GM08714 (cell line): ENCODE results near the gene STPG4.

Experiments used
- H3K4me3 ChIP-seq: fragments of 200-500 bp; sonication (Bioruptor generic); 2 replicates; pipeline ENCODE4 v1.5.1; 2014; ENCODE audit warnings: mild to moderate bottlenecking, low read length, inconsistent platforms
- ZNF274 ChIP-seq: IDR thresholded peaks from 2 replicates; pipeline ENCODE4 v1.6.1; 2012; ENCODE audit warnings: mild to moderate bottlenecking, low read depth, low read length

STPG4 gene

DNA sequence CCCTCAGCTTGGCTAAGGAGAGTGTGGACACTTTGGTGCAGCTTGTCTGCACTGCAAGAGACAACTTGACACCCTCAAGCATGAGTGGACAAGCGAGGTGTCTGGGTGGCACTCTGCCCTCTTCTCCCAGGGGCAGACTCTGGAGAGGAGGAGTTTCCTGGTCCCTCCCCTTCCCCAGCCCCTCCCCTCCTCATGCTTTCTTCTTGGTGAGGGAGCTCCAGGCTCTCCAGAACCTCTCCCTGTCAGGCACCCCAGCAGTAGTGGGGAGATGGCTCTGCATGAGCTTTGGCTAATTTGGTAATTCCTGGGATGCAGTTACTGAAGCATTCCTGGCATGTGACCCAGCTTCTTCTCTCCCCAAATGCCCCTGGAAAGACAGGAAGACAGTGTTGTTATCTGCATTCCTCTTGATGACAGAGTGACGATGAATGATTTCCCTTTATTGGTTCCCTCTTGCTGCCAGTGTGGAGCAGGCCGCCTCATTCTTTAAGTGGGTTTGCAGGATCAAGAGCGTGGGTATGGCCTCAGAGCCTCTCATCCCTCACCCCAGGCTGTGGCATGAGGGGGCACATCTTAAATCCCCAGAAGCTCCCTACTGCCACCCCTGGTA lies 89.2 kb downstream of the STPG4 start:
- no peak for TF ChIP-seq ZNF274
- no peak overlapping the region for H3K4me3 ChIP-seq

DNA sequence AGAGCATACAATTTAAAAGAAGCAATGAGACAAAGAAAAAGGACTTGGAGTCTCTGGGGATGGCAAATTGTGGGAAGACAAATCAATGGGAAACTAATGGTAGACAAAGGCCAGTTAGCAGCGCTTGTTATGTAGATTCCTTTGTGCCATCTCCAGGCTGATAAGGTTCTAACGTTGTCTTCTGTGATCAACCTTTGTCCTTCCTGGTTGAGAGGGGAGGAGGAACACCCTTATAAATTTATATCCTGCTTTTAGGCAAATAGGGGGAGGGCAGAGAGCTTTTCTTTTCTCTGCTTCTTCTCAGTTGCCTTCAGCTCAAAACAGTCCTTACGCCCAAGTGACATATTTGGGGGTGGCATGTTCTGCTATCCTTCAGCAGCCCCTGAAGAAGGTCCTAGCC lies 89.8 kb downstream of the STPG4 start:
- H3K4me3 ChIP-seq = no peak overlapping the region
- TF ChIP-seq ZNF274 = no peak

DNA sequence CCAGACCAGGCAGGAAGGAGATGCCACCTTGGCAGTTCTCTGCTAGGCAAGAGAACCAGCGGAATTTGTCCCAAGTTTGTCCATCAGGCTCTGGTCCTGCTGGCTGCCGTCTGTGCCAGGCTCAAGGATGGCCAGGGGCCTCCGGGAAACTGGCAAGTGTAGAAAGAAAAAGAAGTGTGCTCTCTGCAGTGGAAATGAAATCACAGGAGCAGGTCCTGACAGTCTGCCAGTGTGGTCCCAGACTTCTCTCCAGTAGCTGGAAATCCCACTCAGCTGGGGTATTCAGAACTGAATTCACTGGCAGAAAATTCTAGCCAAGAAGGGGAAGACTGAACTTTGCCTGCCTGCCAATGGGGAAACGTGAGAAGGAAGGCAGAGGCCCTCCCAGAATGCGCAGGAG lies 91.0 kb downstream of the STPG4 start:
- no peak for TF ChIP-seq ZNF274
- no peak overlapping the region for H3K4me3 ChIP-seq

DNA sequence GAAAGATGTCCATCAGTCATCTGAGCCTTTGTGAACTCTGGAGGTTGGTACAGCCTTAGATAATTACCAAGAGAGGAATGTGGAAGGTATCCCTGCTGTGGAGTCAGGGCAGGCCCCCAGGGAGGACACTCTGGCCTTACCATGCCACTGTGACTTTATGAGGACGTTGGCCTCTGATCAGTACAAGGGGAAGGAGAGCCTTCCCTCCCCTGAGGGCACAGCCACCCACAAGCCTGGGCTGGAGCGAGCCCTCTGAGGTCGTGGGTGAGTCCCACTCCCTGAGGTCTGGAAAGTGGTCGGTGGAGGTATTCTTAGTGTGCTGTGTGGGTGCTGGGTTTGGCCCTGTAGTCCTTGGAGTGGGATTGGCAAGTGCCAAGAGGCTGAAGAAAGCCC lies 91.6 kb downstream of the STPG4 start:
- no peak overlapping the region for H3K4me3 ChIP-seq
- TF ChIP-seq ZNF274 = no peak

DNA sequence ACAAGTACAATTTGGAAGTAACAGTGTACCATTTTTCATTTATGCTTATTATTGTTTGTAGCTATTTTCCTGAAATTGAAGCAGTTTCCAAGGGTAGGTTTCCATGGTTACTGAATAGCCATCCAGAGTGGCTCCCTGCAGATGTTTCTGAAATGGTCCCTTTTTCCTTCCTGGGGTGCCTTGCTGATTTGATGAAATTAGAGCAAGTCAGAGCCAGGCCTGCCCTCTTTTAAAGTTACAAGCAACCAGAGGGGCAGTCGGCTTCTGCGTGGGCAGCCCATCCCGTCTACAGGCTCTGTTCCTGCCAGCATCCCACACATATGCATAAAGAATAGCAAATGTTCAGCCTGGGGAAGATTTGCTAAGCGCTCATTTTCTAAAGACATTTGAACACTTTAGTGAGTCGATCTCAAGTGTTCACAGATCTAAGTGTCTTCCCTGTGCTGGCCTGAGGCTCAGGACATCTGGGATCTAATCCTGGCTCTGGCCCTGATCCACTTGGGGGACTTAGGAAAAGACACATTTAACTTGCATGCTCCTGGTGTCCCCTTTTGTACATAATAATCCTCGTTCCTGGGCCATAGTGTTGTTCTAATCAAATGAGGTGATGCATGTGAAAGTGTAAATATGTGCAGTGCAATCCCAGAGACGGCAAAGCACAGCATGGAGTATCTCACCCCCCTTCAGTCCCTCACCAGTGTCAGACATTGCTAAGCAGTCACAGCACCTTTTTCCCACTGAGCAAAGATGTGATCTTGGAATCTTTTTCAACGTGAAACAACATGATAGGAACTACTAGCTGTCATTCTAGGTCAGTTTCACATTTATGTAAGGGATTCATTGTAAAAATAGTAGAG lies 92.2 kb downstream of the STPG4 start:
- TF ChIP-seq ZNF274 = no peak
- no peak overlapping the region for H3K4me3 ChIP-seq

DNA sequence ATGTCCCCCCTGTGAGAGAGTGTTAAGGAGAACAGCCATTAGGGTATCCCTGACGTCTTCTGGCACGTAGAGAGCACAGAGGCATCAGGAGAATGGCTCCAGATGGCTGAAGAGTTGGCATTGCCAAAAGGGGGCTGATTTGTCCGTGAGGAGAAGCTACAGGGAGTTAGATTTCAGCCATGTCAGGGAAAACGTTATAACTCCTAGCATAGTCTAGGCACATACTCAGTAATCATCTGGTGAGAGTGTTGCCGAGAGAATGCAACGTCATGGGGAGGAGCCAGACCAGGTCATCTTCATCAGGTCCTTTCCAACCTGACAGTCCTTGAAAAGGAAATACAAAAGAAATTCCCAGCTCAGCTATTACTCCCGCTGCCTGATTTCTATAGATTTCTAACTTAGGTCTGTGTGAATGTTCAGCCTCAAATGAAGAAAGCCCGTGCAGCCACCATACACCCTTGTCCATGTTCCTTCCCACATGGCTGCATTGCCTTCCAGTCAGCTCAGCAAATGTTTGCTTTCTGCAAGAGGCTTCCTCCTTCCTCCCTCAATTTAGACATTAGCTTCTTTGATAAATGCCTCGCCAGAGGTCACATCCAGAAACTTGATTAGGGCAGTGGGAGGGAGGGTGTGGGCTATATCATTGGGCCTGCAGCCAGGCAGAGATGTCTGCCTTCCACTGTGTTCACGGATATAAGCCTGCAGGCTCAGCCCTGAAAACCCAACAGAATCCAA lies 93.0 kb downstream of the STPG4 start:
- no peak overlapping the region for H3K4me3 ChIP-seq
- TF ChIP-seq ZNF274 = no peak

DNA sequence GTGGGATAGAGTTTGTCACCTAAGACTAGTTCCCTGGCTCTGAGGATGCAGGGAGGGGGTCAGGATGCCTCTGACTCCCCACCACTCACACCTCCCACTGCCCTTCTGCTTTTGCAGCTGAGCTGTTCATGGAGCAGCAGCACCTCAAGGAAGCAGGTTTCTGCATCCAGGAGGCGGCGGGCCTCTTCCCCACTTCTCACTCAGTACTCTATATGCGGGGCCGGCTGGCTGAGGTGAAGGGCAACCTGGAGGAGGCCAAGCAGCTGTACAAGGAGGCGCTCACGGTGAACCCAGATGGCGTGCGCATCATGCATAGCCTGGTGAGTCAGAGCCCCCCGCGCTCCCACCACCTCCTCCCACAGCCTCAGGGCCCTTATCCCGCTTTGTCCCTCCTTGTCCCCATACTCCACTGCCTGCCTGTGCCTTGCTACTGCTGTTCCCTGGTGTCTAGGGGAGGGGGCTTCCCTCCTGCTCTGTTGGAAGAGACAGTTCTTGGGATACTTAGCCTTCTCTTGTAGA lies 94.4 kb downstream of the STPG4 start:
- H3K4me3 ChIP-seq = no peak overlapping the region
- TF ChIP-seq ZNF274 = no peak

DNA sequence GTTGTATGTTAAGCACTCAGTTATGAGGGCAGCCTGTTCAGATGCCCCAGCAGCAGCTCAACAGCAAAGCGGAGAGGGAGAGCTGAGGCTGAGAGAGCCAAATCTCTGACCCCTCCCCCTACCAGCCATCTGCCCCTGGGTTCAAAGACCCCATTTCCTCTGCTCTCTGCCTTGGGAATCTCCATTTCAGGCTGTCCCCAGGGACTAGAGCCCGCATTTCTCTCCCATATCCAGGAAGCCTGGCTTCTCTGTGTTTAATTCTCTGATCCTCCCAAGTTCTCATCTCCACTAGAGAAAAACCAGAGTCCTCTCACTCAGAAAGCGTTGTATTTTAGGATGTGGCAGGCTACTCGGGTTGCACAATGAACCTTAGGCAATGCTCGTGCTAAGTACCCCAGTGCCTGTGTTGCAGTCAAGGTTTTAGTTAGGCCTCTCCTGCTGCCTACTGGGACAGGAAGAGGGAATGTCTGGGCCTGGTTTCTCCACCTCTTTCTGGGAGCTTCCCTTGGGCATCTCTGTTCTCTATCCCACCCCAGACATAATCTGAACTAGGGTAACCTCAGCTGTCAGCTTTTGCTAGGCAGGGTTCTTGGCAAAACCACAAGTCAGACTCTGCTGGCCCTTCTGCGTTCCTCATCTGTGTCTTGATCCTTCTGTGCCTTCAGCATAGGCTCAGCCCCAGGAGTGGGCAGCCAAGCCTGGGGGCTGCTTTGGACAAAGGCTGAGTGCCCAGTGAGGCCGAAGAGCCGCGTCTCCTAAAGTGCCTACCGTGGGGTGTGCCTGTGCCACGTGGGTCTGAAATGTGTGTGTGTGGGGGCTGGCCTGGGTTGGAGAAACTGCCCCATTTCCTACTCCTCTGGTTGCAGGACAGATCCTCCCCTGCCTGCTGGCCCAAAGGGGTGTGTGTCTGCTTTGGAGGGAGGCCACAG lies 96.8 kb downstream of the STPG4 start:
- H3K4me3 ChIP-seq = no peak overlapping the region
- TF ChIP-seq ZNF274 = no peak

DNA sequence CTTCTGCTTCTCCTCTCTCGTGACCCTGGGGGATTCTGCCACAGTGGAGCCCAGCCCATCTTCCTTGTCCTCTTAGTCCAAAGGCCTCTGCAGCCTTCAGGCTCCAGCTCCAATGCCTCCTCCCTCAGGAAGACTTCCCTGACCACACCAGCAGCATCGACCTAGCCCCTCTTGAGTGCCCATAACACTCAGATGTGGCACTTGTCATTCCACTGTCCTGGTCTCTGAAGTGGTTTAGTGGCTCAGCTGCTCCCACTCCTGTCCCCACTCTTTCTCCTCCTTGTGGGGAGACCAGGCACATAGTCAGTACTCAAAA lies 97.5 kb downstream of the STPG4 start:
- TF ChIP-seq ZNF274 = no peak
- no peak overlapping the region for H3K4me3 ChIP-seq

DNA sequence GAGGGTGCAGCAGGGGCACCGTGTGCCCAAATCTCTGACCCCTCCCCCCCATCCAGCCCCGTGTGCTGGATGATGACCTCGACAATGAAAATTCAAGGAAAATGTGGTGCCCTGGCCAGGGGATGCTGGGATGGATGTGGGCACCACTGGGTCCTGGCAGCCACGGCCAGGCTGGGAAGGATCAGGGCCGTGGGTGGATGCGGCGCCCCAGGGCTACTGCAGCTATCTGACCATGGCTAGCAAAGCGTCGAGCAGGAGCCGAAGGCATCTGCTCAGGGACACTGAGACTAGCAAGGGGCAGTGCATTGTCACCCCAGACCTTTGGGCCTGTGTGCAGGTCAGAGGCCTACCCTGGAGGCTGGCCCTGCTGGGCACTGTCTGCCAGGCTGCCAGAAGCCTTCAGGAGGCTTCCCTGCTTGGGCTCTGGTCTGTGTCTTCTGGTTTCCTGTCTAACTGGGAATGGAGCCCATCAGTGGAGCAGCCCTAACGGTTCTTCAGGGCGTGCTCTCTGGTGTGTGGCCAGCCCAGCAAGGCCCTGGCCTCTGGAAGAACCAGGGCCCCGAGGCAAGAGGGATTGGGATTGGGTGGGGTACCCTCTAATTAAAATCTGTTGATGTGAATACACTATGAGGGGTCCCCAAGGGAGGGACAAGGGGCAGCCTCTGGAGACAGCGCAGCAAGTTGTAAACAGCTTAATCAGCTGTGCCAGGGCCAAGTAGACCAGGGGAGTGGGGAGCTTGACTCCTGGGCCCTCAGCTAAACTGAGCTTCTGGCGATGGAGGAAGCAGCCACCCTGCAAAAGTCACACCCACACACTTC lies 98.0 kb downstream of the STPG4 start:
- no peak for TF ChIP-seq ZNF274
- no peak overlapping the region for H3K4me3 ChIP-seq

DNA sequence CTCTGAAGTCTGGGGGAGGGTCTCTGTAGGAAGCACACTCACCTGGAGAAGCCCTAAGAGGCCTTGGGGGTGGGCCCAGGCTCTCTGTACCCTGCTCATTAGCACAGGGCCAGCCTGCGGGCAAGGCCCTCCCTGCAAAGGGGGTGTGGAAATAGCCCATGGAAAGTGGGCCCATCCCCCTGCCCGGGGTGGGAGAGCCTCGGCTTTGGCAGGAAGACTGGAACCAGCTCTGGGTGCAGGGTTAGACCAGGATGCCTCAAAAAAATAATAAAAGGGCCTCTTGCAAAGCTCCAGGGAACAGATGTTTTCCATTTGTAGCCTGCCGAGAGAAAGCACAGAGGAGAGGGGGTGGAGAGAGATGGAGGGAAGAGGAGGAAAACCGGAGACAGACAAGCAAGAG lies 98.7 kb downstream of the STPG4 start:
- no peak for TF ChIP-seq ZNF274
- no peak overlapping the region for H3K4me3 ChIP-seq

DNA sequence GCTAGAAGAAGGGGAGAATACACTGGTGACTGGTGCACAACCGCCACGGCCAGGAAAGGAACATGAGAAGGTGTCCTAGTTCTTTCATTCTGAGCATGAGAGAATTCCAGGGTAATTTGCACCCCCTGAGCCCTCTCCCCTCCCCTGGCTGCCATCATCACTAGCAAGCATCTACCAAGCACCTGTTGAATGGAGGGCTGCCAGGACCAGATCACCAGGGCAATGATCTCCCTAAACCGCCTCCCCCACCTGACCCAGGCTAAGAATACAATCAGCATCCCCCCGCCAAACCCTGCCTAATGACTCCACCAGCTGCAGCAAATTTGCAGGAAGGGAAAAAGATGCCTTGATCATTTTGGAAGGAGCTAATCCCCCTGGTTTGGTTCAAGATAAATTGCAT lies 100.2 kb downstream of the STPG4 start:
- no peak overlapping the region for H3K4me3 ChIP-seq
- TF ChIP-seq ZNF274 = no peak

DNA sequence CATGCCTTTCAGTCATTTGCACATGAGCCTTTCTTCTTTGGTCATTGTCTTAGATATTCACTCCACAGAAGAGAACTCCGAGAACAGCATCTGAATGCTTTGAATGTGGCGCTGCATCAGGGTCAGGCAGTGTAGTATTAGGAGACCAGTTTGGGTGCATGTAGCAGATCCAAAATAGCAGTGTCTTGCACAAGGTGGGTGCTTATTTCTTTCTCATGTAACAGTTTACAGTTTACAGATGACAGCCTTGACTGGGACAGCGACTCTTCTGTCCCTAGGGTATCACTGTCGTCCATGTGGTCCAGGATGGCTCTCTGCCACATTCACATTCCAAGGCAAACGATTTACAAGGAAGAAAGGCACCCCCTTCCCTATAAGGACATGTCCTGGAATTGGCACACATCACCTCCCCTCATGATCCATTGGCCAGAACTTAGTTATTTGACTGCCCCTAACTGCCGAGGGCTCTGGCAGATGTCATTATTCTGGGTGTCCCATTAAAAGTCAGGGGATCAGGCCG lies 101.0 kb downstream of the STPG4 start:
- no peak for TF ChIP-seq ZNF274

More for the DNA sequence above, 101.0 kb downstream of the STPG4 start:
- H3K4me3 ChIP-seq = no peak overlapping the region
